Gastrocnemius medialis (tissue), 4 donors: ENCODE results near the gene LTA. TPM values are rescaled to one million over a fixed set of nuclear protein-coding genes. Genes with fewer than 3 reads are reported as not detected.
"Not testable (repeated sequence)": the region's sequence is repeated elsewhere in the genome, so short reads cannot be mapped to it uniquely, and the experiment has no call there.

Source experiments
- ATAC-seq, 2 donors: fragments of 150-250 bp; one replicate each; pipeline ENCODE4 v1.9.1; 2016
- DNase-seq, 2 donors: peaks; one replicate each; pipeline ENCODE4 v3.0.0-alpha.2; 2019
- H3K27ac ChIP-seq, 4 donors: fragments of 200-600 bp; sonication (generic); 1 replicate in 1 of 4; 2 replicates in 3 of 4; pipeline ENCODE4 v1.5.1; 2016 to 2018; ENCODE audit warnings: mild to moderate bottlenecking in 2 of 4, moderate library complexity in 1 of 4
- H3K27me3 ChIP-seq, 3 donors: fragments of 200-600 bp; sonication (generic) in 2 of 3; 1 replicate in 1 of 3; 2 replicates in 2 of 3; pipeline versions ENCODE4 v1.5.1 to v1.6.0; 2016 to 2019; ENCODE audit warnings: mild to moderate bottlenecking in 1 of 3, moderate library complexity in 1 of 3
- H3K36me3 ChIP-seq, 2 donors: fragments of 200-600 bp; sonication (generic) in 1 of 2; one replicate each; pipeline ENCODE4 v1.5.1; 2017 to 2018
- H3K4me1 ChIP-seq, 2 donors: fragments of 200-600 bp; sonication (generic) in 1 of 2; one replicate each; pipeline ENCODE4 v1.5.1; 2016 to 2017; ENCODE audit warnings: mild to moderate bottlenecking in 2 of 2
- H3K4me3 ChIP-seq, 4 donors: fragments of 200-600 bp; sonication (generic) in 3 of 4; 1 replicate in 1 of 4; 2 replicates in 3 of 4; pipeline ENCODE4 v1.5.1; 2016 to 2019; ENCODE audit warnings: mild to moderate bottlenecking in 2 of 4
- H3K9me3 ChIP-seq, 3 donors: fragments of 200-600 bp; sonication (generic) in 2 of 3; 1 replicate in 1 of 3; 2 replicates in 2 of 3; pipeline ENCODE4 v1.5.1; 2016 to 2019
- CTCF ChIP-seq, 5 experiments: fragments of 450-650 bp in 3 of 5; fragments of 200-600 bp in 2 of 5; sonication (generic) in 2 of 5; IDR thresholded peaks in 4 of 5; conservative IDR thresholded peaks in 1 of 5; 1 replicate in 4 of 5; 2 replicates in 1 of 5; pipeline ENCODE4 v1.5.1; 2016 to 2019; ENCODE audit warnings: antibody characterized with exemption in 5 of 5, mild to moderate bottlenecking in 3 of 5, moderate library complexity in 3 of 5
- POLR2A ChIP-seq, 2 donors: fragments of 450-650 bp; IDR thresholded peaks; one replicate each; pipeline ENCODE4 v1.6.1; 2017; ENCODE audit warnings: antibody characterized with exemption in 2 of 2, mild to moderate bottlenecking in 2 of 2, moderate library complexity in 2 of 2
- in situ Hi-C, 4 donors: fragments of 200-750 bp; cut with MboI; loops; one replicate each; pipeline versions ENCODE4 v1.15.0 to v1.8.0; 2017; ENCODE audit warnings: low sequenced_read_pairs in 4 of 4
- intact Hi-C: fragments of 100-400 bp; cut with DNase I; formaldehyde crosslinking; loops from one replicate; pipeline ENCODE4 v1.15.1; 2023; ENCODE audit warnings: low total_unique reads
- total RNA-seq, 4 donors: library from RNA; depleted of rRNA; stranded (reverse); fragments of >200 nt; gene quantifications; one replicate each; pipeline versions ENCODE4 v1.1.0 to v1.2.3, GENCODE V29; 2016

LTA gene
- total RNA-seq, 4 donors from 2014 or later = not detected

- H3K36me3 ChIP-seq = no peaks in the 10 kb centered on the region
- in situ Hi-C loops = no loop called here
- no peak overlapping the region for H3K4me3 ChIP-seq
- DNase-seq (no peak), ATAC-seq (no peak)
- no peaks in the 10 kb centered on the region for H3K9me3 ChIP-seq
- H3K27me3 ChIP-seq = peaks cover 0 to 5% (median 0%) of the 10 kb centered on the region in 3 donors
- TF ChIP-seq POLR2A (IDR thresholded peaks at IDR 0.05) = no peak
- no peak for TF ChIP-seq CTCF (IDR thresholded peaks at IDR 0.05 in 4 of 5, conservative IDR thresholded peaks at IDR 0.05 in 1 of 5)
- intact Hi-C loops = no loop called here
- H3K4me1 ChIP-seq = no peaks in the 10 kb centered on the region
- no peak overlapping the region for H3K27ac ChIP-seq
These were observed 14.7 kb downstream of the LTA start for GRCh38 chr6:31586599-31587281.

DNA sequence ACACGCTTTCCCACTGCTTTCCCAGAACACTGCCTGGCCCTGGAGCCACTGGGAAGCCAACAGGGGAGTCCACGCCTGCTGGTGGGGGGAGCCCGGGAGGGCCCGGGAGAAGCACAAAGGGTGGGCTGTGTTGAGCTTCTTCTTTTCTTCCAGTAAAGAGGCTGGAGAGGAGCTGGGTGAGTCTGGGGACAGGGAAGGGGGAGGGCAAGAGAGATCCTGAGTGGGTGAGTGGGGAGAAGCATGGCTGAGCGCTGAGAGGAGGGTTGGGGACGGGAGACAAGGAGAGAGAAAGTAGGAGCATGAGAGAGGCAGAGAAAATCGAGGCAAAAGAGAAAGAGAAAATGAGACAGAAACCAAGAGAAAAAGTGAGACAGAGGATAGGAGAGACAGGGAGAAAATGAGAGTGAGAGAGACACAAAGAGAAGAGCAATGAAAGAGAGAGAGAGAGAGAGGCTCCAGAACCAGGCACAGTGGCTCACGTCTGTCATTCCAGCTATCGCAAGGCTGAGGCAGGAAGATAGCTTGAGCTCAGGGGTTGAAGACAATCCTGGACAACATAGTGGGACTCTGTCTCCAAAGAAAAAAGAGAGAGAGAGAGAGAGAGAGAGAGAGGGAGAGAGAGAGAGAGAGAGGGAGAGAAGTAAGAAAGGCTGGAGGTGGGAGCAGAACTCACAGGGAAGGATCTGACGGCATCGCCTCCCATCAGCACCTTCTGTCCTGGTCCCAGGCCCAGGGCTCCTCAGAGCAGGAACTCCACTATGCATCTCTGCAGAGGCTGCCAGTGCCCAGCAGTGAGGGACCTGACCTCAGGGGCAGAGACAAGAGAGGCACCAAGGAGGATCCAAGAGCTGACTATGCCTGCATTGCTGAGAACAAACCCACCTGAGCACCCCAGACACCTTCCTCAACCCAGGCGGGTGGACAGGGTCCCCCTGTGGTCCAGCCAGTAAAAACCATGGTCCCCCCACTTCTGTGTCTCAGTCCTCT lies 16.0 kb downstream of the LTA start:
- H3K4me3 ChIP-seq = no peak overlapping the region
- H3K4me1 ChIP-seq = no peaks in the 10 kb centered on the region
- intact Hi-C loops = no loop called here
- H3K9me3 ChIP-seq = no peaks in the 10 kb centered on the region
- peaks cover 0 to 5% (median 0%) of the 10 kb centered on the region in 3 donors for H3K27me3 ChIP-seq
- no peaks in the 10 kb centered on the region for H3K36me3 ChIP-seq
- DNase-seq (no peak), ATAC-seq (no peak)
- TF ChIP-seq POLR2A (IDR thresholded peaks at IDR 0.05) = no peak
- TF ChIP-seq CTCF (IDR thresholded peaks at IDR 0.05 in 4 of 5, conservative IDR thresholded peaks at IDR 0.05 in 1 of 5) = no peak
- H3K27ac ChIP-seq = no peak overlapping the region
- in situ Hi-C loops = no loop called here

GRCh38 chr6:31588871-31589650 lies 17.0 kb downstream of the LTA start:
- peaks cover 0 to 5% (median 0%) of the 10 kb centered on the region in 3 donors for H3K27me3 ChIP-seq
- H3K9me3 ChIP-seq = no peaks in the 10 kb centered on the region
- no peaks in the 10 kb centered on the region for H3K4me1 ChIP-seq
- H3K36me3 ChIP-seq = no peaks in the 10 kb centered on the region
- DNase-seq (no peak), ATAC-seq (no peak)
- TF ChIP-seq CTCF (IDR thresholded peaks at IDR 0.05 in 4 of 5, conservative IDR thresholded peaks at IDR 0.05 in 1 of 5) = no peak
- TF ChIP-seq POLR2A (IDR thresholded peaks at IDR 0.05) = no peak
- no peak overlapping the region for H3K27ac ChIP-seq
- H3K4me3 ChIP-seq = no peak overlapping the region
- in situ Hi-C loops = no loop called here
- intact Hi-C loops = no loop called here

- in situ Hi-C loops = loop anchor here in 1 of 4 donors (10.0 kb wide), 1 partner anchor 46 kb away; the partner anchor contains the start of genes ATP6V1G2, DDX39B and NFKBIL1
- ATAC-seq, H3K27me3 ChIP-seq, H3K36me3 ChIP-seq, H3K9me3 ChIP-seq, H3K4me1 ChIP-seq, H3K27ac ChIP-seq, H3K4me3 ChIP-seq, intact Hi-C loops, DNase-seq: not testable (repeated sequence)
These were observed 18.6 kb downstream of the LTA start for GRCh38 chr6:31590691-31591090.
